Neural crest cell (in vitro differentiated cells): Measurements from ENCODE around the gene SLC37A4. TPM values are rescaled to one million over a fixed set of nuclear protein-coding genes. Genes with fewer than 3 reads are reported as not detected.

Source experiments
- DNase-seq: peaks from one replicate; pipeline ENCODE4 v3.0.0; 2021; ENCODE audit warnings: low read depth, mixed read lengths, low spot score
- H3K27ac Mint-ChIP-seq: one replicate; pipeline ENCODE4 v1.8.0; 2021; ENCODE audit warnings: mild to moderate bottlenecking, mixed read lengths; ENCODE audit not compliant: unreplicated experiment
- H3K27me3 Mint-ChIP-seq: 2 replicates; pipeline ENCODE4 v1.8.0; 2021; ENCODE audit warnings: low read depth, mild to moderate bottlenecking, mixed read lengths
- H3K36me3 Mint-ChIP-seq: 2 replicates; pipeline ENCODE4 v1.8.0; 2021; ENCODE audit warnings: low read depth, mild to moderate bottlenecking, mixed read lengths
- H3K4me1 Mint-ChIP-seq: 2 replicates; pipeline ENCODE4 v1.8.0; 2021; ENCODE audit warnings: mixed read lengths
- H3K4me3 Mint-ChIP-seq: one replicate; pipeline ENCODE4 v1.8.0; 2021; ENCODE audit warnings: mild to moderate bottlenecking, mixed read lengths
- H3K9me3 Mint-ChIP-seq: 2 replicates; pipeline ENCODE4 v1.8.0; 2021; ENCODE audit warnings: mixed read lengths
- total RNA-seq: library from RNA; stranded (reverse); gene quantifications from 2 replicates; pipeline ENCODE4 v1.2.1, GENCODE V29; 2021
- TF ChIP-seq, protein P1 (sequence below): fragments of 200-600 bp; sonication (generic); conservative IDR thresholded peaks from 2 replicates; pipeline ENCODE4 v1.5.0; 2021; ENCODE audit warnings: antibody characterized with exemption, mild to moderate bottlenecking

The SLC37A4 gene
- total RNA-seq, 1 donor from 2014 or later: 50.3 TPM

DNA sequence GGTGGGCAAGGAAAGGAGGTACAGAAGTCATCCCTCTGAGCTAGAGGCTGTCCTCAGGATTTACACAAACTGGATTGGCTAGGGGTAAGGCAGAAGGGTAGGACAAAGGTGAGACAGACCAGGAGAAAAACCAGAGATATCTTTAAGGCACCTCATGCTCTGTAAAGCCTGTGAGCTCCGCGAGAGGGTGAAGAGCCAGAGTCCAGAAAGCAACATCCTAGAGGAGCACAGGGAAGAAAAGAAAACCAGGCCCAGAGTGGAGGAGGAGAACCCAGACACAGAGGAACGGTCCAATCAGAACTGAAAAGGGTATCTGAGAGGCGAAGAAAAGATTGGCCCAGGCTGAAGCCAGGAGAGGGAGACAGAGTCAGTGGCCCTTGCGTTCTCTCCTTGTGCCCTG lies 5.1 kb downstream of the SLC37A4 start:
- no peak for DNase-seq
- peaks cover 3% of the 10 kb centered on the region for H3K27me3 Mint-ChIP-seq
- H3K4me1 Mint-ChIP-seq: peaks cover 24% of the 10 kb centered on the region
- no peaks in the 10 kb centered on the region for H3K9me3 Mint-ChIP-seq
- TF ChIP-seq, protein P1, sequence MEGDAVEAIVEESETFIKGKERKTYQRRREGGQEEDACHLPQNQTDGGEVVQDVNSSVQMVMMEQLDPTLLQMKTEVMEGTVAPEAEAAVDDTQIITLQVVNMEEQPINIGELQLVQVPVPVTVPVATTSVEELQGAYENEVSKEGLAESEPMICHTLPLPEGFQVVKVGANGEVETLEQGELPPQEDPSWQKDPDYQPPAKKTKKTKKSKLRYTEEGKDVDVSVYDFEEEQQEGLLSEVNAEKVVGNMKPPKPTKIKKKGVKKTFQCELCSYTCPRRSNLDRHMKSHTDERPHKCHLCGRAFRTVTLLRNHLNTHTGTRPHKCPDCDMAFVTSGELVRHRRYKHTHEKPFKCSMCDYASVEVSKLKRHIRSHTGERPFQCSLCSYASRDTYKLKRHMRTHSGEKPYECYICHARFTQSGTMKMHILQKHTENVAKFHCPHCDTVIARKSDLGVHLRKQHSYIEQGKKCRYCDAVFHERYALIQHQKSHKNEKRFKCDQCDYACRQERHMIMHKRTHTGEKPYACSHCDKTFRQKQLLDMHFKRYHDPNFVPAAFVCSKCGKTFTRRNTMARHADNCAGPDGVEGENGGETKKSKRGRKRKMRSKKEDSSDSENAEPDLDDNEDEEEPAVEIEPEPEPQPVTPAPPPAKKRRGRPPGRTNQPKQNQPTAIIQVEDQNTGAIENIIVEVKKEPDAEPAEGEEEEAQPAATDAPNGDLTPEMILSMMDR: no peak
- H3K27ac Mint-ChIP-seq: peak overlapping the region; percentile 82
- H3K36me3 Mint-ChIP-seq: peaks cover 3% of the 10 kb centered on the region
- peak overlapping the region; percentile 40 for H3K4me3 Mint-ChIP-seq

DNA sequence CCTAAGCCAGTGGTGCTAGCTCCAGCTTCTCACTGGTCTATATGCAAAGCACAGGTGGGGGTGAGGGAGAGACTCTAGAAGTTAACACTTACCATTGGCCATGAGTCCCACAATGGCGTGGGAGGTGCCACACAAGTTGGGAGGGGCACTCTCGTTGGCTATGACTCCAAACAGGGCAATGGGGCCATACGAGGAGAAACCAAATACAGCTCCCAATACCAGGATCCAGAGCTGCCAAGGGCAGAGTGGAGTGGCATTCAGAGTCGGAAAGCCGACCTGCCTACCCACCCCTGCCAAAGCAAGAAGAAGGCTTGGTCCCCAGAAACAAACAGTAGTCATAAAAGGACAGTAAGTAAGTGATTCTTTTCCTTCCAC lies 5.6 kb downstream of the SLC37A4 start:
- H3K36me3 Mint-ChIP-seq: peaks cover 4% of the 10 kb centered on the region
- H3K27ac Mint-ChIP-seq: no peak overlapping the region
- H3K9me3 Mint-ChIP-seq: no peaks in the 10 kb centered on the region
- TF ChIP-seq, protein P1: no peak
- peaks cover 3% of the 10 kb centered on the region for H3K27me3 Mint-ChIP-seq
- peaks cover 26% of the 10 kb centered on the region for H3K4me1 Mint-ChIP-seq
- H3K4me3 Mint-ChIP-seq: peak overlapping the region; percentile 40
- DNase-seq: no peak

DNA sequence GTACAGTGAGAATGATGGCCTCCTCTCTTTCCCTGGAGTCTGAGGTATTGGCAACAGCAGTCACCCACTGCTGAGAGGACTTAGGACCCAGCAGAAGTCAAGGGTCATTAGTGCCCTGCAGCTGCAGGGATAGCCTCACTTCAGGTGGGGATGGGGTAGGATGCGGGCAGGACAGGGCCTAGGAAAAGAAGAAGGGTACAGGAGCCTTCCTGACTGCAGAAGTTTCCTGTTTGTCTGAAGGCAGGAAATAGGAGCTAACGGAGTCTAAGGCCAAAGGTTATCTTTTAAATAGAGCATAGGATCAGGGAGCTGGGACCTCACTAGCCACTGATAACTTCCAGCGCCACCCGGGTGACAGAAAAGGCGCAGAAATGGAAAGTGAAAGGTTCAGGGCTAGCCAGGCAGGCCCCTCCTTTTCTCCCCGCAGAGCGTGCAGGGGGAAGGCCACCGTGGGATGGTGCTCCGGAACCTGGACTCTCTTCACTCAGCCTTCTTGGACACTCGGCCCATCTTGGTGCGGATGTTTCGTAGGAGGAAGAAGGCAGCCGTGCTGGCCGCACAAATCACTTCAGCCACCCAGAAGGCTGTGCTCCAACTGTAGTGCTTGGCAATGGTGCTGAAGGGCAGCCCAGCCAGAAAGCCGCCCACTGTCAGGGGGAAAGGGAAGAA lies 6.1 kb downstream of the SLC37A4 start:
- peaks cover 6% of the 10 kb centered on the region for H3K36me3 Mint-ChIP-seq
- peak overlapping the region; percentile 40 for H3K4me3 Mint-ChIP-seq
- peaks cover under 1% of the 10 kb centered on the region for H3K27me3 Mint-ChIP-seq
- H3K27ac Mint-ChIP-seq: no peak overlapping the region
- no peaks in the 10 kb centered on the region for H3K9me3 Mint-ChIP-seq
- DNase-seq: no peak
- TF ChIP-seq, protein P1: no peak
- peaks cover 26% of the 10 kb centered on the region for H3K4me1 Mint-ChIP-seq

DNA sequence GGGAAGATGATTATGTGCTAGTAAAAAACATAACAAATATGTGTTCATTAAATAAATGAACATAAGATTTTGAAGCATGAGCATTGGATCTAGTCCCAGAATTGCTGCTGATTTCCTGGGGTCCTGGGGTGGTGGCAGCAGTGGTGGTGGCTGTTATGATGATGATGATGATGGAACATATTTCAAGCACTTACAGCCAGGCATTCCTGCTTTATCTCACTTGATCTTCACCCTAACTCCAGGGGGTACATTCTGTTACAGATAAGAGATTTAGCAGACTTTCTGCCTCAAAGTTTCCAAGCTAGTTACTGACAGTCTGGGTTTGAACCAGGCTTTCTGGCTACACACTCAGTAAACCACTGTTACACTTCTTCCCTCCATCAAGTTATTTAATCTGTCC lies 6.9 kb downstream of the SLC37A4 start:
- no peak for DNase-seq
- peak overlapping the region; percentile 29 for H3K4me3 Mint-ChIP-seq
- H3K27me3 Mint-ChIP-seq: no peaks in the 10 kb centered on the region
- peaks cover 6% of the 10 kb centered on the region for H3K36me3 Mint-ChIP-seq
- TF ChIP-seq, protein P1: no peak
- no peak overlapping the region for H3K27ac Mint-ChIP-seq
- no peaks in the 10 kb centered on the region for H3K9me3 Mint-ChIP-seq
- peaks cover 24% of the 10 kb centered on the region for H3K4me1 Mint-ChIP-seq

DNA sequence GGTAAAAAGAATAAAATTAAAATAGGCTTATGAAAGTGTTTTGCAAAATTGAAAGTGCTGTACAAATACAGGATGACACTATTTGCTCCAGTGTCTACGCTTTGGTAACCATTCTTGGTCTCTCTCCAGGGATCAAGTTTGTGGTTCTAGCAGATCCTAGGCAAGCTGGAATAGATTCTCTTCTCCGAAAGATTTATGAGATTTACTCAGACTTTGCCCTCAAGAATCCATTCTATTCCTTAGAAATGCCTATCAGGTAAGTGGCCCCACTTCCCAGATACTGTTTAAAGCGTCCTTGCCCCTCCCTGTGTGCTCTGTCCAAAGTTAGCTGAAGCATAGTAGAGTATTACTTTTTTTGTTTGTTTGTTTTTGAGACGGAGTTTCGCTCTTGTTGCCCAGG lies 9.0 kb downstream of the SLC37A4 start:
- Mint-ChIP-seq H3K9me3 (no peaks in the 10 kb centered on the region), H3K4me1 (peaks cover 42% of the 10 kb centered on the region), H3K27me3 (no peaks in the 10 kb centered on the region), H3K27ac (no peak overlapping the region), H3K4me3 (peak overlapping the region; percentile 81), H3K36me3 (peaks cover 16% of the 10 kb centered on the region)
- DNase-seq: no peak
- TF ChIP-seq, protein P1: no peak
